ENCODE results near the gene TBL1XR1.

Gene TBL1XR1

DNA sequence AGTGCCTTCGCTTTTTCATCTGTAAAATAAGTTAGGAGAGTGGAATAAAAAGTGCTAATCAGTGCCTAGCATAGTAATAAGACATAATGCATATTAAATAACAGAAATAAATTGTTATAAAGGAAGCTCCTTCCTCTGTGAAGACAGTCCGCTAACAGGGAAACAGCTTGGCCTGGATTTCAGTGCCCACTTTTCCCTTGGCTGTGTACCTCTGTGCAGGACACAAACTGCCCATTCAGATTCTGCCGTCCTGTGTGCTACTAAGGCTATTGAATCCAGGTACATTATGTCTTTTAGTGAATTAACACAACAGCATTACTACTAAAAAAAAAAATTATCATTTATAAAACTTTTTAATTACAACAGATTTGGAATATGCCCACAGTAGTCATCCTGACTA, 90.7 kb downstream of the TBL1XR1 start:
- no peak for DNase-seq

DNA sequence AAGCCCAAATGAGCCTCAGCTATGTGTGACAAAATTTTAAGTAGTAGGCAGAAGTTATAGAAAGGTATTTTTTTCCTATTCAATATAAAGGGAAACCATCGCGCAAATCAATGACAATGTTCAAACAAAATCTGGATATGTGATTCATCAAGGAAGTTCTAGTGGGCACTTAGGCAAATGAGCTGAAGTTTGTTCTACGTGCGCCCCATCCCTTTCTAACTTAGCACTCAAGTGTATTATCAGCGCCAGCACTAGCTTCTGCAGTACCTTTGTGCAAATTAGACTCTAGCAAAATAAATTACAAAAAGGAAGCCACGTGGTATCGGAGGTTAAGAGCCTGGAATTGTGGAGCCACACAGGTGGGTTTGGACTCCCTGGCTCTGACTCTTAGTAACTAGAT, 91.1 kb downstream of the TBL1XR1 start:
- no peak for DNase-seq

DNA sequence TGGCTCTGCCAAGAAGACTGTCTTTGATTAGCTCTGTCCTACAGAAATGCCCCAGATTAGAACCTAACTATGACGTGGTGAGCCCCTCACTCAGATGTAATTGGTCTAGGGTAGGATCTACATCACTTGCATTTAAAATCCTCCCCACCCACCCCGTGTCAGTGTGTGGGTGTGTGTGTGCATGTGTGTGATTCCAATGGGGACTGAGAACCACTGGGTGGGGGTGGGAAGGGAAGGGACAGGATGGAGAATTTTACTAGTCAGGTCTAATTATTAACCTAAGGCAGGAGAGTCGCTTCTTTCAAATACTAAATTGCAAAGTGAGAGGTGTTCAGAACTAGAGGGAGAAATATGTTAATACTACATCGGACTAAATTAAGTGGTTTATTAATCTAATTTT, 91.7 kb downstream of the TBL1XR1 start:
- no peak for DNase-seq

DNA sequence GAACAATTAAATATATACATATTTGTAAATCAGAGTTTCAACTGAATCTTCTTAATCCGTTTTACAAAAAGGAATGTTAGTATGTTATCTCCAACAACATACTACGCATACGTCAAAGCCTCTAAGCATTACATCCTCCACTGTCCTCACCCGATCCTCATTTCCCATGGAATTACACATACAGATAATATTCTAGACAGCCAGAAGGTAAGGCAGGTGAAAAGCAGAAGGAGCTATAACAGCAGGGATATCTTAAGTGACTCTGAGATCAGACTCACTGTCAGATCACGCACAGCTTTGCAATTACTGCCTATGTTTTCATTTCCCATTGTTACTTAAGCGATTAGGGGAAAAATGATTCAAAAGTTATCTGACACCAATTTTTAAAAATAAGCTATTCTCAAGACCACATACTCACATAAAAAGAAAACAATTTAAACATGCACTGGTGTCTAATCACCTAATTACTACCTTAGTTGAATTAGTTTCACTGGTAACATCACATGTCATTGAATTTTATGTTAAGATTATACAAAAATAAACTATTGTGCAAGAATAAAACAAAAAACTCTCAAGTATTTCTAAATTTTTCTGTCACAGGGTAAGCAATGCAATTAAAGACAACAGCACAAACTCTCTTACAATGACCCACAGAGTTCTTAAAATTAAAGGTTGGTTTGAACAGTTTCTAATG, 92.8 kb downstream of the TBL1XR1 start:
- no peak for DNase-seq

DNA sequence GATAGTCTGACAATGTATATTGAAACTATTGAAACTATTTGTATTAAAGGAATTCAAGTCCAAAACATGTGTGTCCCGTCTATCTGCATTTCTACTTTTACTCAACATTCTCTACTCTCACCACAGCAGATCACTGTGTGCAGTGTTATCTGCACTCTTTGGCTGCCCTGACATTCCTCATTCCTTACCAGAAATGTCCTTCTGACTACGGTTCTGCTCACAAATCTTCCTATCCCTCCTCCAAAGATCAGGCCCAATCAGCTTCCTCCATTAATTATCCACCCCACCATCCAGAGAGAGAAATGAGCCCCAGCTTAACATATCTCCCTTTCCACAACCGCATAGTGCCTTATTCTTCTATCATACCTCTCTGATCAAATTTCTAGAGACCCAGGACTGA, 94.7 kb downstream of the TBL1XR1 start:
- no peak for DNase-seq

DNA sequence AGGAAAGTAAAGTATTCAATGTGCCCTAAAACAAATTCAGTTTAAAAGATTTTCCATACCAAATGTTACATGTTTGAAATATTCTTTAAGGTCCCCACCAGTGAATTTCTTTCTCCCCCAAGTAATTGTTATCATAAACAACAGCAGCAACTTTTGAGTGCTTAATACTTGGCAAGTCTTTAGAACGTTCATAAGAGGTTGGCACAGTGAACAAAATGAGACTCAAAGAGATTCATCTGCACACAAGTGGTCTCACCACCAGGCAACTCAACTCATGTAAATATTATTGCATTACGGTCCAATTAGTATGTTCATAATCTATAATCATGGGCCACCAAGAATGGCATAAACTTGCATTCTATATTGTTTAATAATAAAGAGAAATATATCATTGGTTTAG, 98.7 kb downstream of the TBL1XR1 start:
- DNase-seq, result no peak

DNA sequence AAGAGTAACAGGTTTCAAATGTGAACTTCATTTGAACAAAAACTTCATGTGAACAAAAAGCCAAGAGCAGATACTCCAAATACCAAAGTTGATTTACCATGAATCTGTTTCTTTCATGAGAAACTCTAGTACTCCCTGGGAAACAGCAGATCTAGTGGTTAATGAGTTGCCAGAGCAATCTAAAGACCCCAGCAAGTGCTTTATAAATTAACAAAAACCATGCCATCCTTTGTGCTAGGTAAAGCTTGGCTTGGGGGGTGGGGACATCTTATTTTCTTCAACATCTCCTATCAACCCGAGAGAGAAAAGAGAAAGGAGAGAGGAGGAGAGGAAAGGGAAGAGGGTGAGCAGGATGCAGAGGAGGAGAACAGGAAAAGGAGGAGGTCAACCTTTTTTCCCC, 100.7 kb downstream of the TBL1XR1 start:
- no peak for DNase-seq

DNA sequence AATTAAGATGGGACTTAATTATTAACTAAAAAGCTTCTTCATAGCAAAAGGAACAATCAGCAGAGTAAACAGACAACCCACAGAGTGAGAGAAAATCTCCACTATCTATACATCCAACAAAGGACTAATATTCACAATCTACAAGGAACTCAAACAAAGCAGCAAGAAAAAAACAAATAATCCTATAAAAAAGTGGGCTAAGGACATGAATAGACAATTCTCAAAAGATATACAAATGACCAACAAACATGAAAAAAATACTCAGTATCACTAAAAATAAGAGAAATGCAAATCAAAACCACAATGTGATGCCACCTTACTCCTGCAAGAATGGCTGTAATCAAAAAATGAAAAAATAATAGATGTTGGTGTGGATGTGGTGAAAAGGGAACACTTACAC, 103.3 kb downstream of the TBL1XR1 start:
- no peak for DNase-seq

DNA sequence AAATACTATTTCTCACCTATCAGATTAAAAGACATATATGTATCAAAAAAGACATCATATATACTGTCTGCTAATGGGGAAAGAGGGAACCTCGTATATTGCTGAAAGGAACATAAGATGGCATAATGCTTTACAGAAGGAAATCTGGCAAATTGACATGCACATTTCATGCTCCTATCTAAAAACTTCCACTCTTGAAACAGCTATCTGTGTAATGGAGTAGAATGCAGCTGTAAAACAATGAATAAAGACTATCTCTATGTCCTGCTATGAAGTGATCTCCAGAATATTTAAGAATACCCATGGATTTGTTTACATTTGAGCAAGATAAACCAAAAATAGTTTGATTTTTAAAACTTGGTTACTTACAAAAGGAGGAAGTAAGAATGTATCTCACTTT, 107.4 kb downstream of the TBL1XR1 start:
- DNase-seq, result no peak

DNA sequence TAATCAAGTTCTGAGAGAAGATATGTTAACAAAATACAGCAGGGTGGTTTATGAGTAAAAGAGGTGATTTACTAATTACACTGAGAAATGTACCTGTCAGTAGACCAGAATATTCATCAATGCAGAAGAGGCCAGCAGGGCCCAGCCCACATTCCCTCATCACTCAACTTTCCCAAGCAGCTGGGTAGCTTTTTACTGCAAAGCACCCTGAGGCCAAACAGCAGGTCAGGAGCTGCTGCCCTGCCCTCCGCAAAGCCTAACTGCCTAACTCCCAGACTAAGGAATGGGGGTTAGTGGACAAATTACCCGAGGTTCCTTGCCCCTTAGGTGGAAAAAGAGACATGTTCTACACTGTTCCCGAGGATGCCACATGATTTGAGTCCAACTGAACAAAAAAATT, 108.2 kb downstream of the TBL1XR1 start:
- no peak for DNase-seq

DNA sequence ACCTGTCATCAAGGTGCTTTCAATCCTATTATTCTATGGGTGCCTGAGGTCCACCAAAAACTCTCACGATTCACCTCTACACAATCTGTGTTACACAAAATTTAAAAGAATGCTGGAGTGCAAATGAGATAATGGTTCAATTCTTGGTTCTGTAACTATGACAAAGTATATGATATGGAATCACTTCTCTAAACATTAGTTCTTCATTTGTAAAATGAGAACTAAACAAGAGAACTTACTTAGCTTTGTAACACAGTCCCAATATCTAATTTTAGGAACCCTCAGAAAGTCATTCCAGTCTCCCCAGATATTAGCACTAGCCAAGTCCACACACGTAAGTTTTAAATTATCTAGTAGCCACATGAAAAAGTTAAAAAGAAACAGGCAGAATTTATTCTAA, 111.5 kb downstream of the TBL1XR1 start:
- no peak for DNase-seq

DNA sequence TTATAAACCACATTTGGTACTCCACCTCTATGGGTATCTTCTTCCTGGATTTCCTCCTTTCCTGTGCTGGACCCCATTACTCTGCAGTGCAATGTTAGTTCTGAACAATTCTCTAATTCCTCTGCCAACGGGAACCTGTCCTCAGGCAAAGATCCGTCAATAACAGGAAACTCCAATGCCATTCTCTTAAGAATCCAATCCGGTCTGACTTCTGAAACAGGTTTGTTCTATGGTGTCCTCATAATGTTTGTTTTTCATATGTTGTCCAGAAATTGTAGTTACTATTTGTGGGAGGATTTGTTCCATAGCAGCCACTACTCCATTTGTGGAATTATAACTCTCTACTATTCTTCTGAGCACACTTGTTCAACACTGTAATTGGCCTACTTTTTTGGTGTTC, 112.7 kb downstream of the TBL1XR1 start:
- no peak for DNase-seq

DNA sequence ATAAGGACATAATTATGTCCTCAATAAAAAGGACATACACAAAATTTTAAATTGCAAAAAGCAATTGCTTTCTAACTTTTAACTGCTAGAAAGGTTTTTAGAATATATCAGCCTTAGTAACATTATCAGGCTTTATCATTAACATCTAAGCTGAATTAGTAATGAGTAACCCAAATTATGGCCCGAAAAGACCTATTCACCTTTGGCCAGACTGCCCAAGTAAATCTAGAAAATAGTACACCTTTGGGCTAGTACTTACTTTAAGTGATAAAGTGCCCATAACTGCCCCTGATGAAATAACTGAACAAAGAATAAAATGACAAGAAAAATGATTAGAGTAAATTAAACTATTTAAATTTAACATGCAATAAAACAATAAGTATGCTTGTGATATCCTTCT, 117.2 kb downstream of the TBL1XR1 start:
- DNase-seq, result no peak

DNA sequence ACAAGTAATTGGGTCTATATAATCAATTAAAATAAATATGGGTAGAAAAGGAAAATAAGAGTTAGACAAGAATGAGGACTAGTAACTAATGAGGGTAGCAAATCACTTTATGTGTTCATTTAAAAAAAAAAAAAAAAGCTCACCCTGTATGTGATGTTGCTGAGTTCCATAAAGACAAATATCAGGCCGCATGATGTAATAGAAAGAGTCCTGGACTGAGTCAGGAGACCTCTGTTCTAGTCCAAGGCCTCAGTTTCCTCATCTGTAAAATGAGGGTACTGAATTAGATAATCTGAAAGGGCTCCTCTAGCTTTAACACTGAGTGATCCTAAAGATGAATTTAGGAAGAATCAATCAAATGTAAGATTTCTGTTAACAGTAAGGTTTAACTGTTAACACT, 117.6 kb downstream of the TBL1XR1 start:
- DNase-seq, result no peak

DNA sequence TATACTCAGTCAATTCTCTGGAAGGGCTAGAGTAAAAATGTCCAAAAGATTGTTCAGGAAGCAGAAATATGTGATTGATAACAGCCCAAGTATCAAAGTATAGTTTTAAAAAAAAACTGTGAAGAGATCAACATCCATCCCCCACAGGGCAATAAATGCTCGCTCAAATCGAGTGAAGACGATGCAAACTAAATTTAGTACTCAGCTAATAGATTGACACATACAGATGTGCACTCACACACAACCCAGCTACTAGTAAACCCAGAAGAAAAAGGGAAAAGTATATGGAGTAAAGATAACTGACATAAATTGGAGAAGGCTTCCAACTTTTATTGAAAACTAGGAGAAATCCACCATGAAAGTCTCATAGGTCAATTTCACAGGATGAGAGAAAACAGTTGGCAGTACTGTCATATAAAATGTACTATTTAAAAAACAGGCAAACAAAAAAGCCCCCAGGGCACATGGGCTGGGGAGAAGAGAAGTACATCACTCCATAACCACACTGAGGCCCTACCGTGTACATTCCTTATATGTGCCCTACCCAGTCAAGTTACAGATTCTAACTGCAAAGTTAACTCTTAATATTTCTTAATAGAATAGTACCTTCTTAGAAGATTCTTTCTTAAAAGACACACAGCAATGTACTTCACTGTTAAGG, 125.7 kb downstream of the TBL1XR1 start:
- DNase-seq, result no peak

DNA sequence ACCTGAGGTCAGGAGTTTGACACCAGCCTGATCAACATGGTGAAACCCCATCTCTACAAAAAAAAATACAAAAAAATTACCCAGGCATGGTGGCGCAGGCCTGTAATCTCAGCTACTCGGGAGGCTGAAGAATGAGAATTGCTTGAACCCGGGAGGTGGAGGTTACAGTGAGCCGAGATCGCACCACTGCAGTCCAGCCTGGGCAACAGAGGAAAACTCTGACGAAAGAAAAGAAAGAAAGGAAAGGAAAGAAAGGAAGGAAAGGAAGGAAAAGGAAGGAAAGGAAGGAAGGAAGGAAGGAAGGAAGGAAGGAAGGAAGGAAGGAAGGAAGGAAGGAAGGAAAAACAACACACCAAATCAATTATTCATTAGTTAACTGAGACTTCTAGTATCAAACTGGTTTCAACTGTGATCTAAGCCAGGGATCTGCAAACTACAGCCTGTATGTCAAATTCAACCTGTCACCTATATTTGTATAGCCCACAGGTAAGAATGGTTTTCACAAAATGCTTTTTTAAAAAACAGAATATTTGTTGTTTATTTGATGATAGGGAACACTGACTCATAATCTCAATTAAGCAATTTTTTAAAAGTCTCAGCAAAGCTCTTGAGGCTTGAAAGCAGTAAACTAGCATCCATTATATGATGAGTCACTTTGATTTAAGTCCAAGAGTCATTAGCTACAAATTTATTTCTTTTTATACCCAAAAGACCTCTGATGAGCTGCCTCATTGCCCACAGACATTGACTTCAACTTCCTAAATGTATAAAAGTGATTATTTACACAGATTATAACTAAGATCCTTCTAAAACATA, 127.6 kb downstream of the TBL1XR1 start:
- DNase-seq, result no peak

DNA sequence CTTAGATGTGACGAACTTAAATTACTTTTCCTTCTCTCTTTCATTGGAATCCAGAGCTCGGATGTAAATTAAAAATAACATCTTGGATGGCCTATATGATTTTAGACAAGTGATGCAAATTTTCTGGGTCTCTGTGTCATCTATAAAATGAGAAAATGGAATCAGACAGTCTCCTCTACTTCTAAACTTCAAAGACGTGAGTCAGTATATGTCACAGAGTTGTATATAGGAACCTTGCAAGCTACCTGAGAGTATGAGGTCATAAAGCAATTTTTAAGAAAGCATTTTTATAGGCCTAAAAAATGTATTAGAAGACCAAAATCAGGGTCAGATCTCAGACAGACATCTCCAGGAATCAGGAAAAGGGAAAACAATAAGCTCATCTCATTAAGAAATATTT, 128.3 kb downstream of the TBL1XR1 start:
- DNase-seq, result no peak

DNA sequence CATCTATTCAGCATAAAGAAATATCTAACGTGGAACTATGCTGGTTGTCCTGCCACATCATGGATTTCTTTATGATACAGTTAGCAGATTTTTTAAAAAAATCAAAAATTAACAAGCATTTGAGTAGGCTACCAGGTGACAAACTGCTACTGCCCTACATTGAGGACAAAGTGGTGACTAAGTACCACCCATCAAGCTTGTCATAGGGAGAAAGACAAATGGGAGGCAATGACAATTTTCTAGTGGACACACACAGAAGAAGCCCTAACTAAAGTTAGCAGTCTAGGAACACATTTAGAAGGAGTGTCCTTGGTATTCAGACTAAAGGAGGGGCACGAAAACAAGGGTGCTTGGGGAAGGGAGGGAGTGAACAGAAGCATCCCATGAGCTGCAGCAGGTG, 131.2 kb downstream of the TBL1XR1 start:
- no peak for DNase-seq

DNA sequence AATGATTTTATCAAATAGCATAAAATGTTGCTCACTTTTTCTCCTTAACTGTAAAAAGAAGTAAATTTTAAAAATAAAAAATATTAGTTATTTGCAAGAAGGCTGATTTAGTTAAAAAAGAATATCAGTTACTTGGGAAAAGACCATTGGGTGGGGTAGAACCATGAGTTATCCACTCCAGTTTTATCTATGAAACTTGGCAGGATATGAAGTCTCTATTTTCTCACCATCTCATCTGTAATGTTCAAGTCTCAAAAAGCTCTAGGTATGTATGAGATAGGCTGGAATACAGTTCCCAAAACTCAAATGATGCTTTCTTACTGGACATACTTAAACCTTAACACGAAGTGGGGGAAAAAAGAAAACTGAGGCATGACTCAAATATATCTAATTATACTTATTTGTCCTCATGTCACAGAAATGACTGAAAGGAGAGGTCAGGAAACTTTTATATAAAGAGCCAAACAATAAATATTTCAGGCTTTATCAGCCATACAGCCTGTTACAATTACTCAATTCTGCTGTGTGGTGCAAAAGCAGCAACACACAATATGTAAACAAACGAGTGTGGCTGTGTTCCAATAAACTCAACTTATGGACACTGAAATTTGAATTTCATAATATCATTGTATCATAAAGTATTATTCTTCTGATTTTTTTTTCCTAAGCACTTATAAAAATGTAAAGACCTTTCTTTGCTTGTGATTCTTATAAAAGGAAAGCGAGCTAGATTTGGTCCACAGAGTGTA, 131.8 kb downstream of the TBL1XR1 start:
- no peak for DNase-seq

DNA sequence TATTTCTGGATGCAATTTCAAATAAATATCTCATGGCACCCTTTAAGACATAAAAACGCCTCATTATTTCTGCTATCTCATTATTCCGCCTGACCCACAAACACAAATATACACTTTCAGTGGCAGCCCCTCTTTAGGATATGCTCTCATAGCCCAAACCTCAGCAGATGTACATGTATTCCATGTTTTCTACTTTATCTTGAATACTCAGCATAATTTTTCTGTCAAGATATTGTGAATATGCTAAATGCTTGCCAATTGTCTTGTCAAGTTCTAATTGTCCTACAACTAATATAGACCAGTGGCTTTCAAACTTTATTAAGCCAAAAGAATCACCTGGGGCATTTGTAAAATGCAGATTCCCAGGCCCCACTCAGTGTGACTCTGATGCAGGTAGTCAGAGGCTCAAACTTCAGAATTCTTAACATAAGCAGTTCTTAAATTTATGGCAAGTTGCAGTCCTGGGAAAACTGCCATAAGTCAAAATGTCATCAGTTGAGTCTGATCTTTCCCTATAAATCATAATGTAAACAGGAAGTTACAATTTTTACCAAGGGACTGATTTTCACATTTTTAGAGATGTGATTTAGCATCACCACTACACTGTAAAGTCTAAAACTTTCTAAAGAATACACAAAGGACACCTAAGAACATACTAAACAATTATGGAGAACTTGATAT, 135.1 kb downstream of the TBL1XR1 start:
- DNase-seq, result no peak

DNA sequence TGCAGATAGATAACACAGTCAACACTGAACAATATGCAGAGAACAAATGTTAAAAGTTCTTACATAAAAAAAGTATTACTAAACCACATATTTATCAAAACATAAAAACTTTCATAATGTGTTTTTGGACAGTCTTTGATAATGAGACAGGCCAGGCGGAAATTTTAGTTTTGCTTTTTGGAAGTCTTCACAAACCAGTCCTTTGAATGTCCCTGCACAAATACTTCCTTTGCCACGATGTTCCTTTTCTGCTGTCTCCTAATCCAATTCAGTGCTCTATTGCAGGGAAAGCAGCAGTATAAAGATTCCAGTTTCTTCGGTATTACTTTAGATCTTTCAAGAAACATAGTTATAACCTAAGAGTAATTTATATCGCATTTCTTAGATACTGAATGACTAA, 135.9 kb downstream of the TBL1XR1 start:
- DNase-seq, result no peak

DNA sequence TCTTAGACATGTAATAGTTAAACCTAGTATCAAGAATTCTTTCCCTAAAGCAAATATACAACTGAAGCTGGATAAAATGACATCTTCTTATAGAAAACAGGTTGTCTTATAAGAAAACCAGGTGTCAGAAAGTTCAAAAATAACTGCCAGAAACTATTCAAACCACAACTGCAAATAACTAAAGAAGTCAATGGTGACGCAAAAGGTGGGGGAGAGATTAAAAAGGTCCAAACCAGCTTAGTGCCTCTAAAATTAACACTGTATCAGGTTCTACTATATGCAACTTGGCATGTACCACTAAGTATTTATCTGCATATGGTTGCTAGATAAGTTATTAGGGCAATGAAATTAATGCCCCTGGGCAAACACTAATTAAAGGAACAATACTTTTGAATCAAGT, 136.8 kb downstream of the TBL1XR1 start:
- no peak for DNase-seq

DNA sequence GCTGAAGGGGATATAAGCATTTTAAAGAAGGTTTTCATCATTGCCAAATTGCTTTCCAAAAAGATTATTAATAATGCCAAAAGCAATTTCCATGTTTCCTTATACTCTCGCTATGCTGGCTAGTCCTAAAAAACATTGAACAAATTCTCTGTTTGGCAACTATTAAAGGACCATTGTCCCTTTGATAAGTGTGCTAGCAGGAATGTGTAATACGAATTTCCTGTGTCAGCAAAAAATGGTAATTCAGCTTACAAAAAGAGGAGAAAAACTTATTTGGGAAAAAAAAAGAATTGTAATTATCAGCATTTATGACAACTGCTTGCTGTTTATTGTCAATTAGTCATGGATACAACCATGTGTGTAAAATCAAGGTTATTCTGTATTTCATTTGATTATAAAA, 138.6 kb downstream of the TBL1XR1 start:
- no peak for DNase-seq

Measured in CD4-positive, alpha-beta T cell treated with Interleukin-1 beta for 1 hour (primary cell).